Astrocyte of the cerebellum (primary cell): ENCODE measurements around the gene MYO1B.
A peak's percentile ranks its signal among the peaks of the same experiment; 100 is the strongest.

ENCODE experiments used
- DNase-seq: peaks from one replicate; pipeline ENCODE4 v3.0.0-alpha.2; 2011; ENCODE audit warnings: low read depth
- H3K4me3 ChIP-seq: 2 replicates; pipeline ENCODE4 v1.5.1; 2011; ENCODE audit warnings: mild to moderate bottlenecking, low read depth, low read length, moderate library complexity
- in situ Hi-C: cut with HindIII; loops from 2 replicates; pipeline ENCODE4 v1.10.0; 2017; ENCODE audit warnings: low sequenced_read_pairs
- TF ChIP-seq, protein P1 (sequence below): IDR thresholded peaks from 2 replicates; pipeline ENCODE4 v1.5.1; 2012; ENCODE audit warnings: low read length, low read depth, moderate library complexity, mild to moderate bottlenecking; ENCODE audit errors: missing control alignments

The MYO1B gene

GRCh38 chr2:191351921-191352320, 106.7 kb downstream of the MYO1B start:
- in situ Hi-C loops: no loop called here
- peak; percentile 33 for DNase-seq
- no peak overlapping the region for H3K4me3 ChIP-seq
- TF ChIP-seq, protein P1, sequence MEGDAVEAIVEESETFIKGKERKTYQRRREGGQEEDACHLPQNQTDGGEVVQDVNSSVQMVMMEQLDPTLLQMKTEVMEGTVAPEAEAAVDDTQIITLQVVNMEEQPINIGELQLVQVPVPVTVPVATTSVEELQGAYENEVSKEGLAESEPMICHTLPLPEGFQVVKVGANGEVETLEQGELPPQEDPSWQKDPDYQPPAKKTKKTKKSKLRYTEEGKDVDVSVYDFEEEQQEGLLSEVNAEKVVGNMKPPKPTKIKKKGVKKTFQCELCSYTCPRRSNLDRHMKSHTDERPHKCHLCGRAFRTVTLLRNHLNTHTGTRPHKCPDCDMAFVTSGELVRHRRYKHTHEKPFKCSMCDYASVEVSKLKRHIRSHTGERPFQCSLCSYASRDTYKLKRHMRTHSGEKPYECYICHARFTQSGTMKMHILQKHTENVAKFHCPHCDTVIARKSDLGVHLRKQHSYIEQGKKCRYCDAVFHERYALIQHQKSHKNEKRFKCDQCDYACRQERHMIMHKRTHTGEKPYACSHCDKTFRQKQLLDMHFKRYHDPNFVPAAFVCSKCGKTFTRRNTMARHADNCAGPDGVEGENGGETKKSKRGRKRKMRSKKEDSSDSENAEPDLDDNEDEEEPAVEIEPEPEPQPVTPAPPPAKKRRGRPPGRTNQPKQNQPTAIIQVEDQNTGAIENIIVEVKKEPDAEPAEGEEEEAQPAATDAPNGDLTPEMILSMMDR: no peak

GRCh38 chr2:191352536-191352935, 107.3 kb downstream of the MYO1B start:
- in situ Hi-C loops: no loop called here
- DNase-seq: peak; percentile 86
- TF ChIP-seq, protein P1: no peak
- no peak overlapping the region for H3K4me3 ChIP-seq

DNA sequence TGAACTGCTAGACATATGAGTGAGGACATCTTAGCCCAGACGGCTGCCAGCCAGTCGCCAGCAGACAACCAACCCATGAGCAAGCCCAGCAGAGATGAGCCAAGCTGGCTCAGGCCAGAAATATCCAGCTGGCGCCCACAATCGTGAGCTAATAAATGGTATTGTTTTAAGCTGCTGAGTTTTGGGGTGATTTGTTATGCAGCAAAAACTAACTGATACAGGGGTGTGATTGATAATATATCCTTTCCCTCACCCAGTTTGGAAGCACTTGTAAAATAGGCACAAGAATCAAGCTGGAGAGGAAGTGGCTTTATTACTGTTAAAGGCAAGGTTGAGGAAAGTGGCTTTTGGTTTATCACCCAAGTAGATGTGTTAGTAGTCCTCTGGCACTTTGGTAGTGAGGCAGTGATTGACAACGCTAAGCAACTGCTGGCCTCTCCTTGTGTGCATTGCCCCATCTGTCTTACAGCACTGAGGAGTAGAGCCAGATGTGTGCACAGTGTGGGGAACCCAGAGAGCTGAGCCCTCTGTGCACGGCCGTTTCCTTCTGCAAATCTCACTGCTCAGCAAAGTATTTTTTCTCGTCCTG, 110.1 kb downstream of the MYO1B start:
- TF ChIP-seq, protein P1: no peak
- no peak for DNase-seq
- H3K4me3 ChIP-seq: no peak overlapping the region
- in situ Hi-C loops: no loop called here

DNA sequence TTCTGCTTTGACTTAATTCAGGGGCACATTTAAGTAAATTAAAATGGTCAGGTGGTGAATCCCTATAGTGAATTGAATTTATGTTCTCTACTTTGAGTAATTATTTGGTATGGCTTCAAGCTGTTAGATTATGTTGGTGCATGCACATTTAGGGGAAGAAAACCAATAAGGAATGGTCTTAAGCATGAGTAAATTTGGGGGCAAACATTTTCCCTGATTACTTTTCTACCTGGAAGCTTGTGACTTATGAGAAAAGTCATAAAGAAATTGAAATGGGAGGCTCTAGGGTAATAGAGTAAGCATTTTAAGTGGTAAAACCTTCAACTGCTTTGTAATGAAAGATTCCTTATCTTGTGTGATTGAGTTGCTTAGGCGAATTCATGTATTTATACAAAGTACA, 112.5 kb downstream of the MYO1B start:
- TF ChIP-seq, protein P1: no peak
- in situ Hi-C loops: no loop called here
- no peak for DNase-seq

GRCh38 chr2:191358325-191359025, 113.3 kb downstream of the MYO1B start:
- H3K4me3 ChIP-seq: no peak overlapping the region
- in situ Hi-C loops: no loop called here
- no peak for DNase-seq
- TF ChIP-seq, protein P1: no peak

More for the DNA sequence above, 112.5 kb downstream of the MYO1B start:
- no peak overlapping the region for H3K4me3 ChIP-seq

DNA sequence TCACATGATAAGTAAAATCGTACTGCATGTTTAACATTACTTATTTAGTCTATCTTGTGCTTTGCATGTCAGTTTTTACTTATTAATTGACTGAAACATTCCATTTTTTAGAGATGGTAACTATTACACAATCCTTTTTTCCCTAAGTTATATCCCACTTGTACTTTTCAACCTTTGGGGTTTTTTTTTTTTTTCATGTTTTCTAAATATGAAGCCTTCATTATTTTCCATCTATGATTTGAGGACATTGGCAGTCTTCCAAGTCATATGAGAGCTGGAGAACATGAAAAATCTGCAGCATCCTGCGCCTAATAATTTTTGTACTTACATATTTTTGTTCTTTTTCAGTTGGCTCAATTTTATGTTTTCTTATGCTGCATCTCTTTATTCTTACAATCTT, 113.9 kb downstream of the MYO1B start:
- TF ChIP-seq, protein P1: no peak
- no peak for DNase-seq
- in situ Hi-C loops: no loop called here
- no peak overlapping the region for H3K4me3 ChIP-seq
